Loucy (cell line): ENCODE measurements around the gene TAX1BP1.

Experiments used
- CTCF ChIP-seq: fragments of 200-600 bp; sonication (generic); conservative IDR thresholded peaks from 2 replicates; pipeline ENCODE4 v1.5.1; 2014; ENCODE audit warnings: mild to moderate bottlenecking, antibody characterized with exemption, low read length
- EZH2phosphoT487 ChIP-seq: fragments of 200-600 bp; IDR thresholded peaks from 2 replicates; pipeline ENCODE4 v1.6.1; 2018; ENCODE audit warnings: antibody characterized with exemption, mild to moderate bottlenecking, moderate library complexity, borderline replicate concordance

- no peak for TF ChIP-seq CTCF
- TF ChIP-seq EZH2phosphoT487: no peak
These were observed 86.4 kb downstream of the TAX1BP1 start for GRCh38 chr7:27826357-27826756.
